H1 (cell line): ENCODE results near the gene NAALADL1. TPM values are rescaled to one million over a fixed set of nuclear protein-coding genes. Genes with fewer than 3 reads are reported as not detected.

ENCODE experiments used
- CTCF ChIA-PET: fragments of 300-600 bp; sonication (Branson Sonifier 250); formaldehyde crosslinking; loops from one replicate; lab custom pipeline; 2021; ENCODE audit not compliant: partially characterized antibody; lab: Charles Lee
- POLR2A ChIA-PET: fragments of 300-600 bp; sonication (Branson Sonifier 250); formaldehyde crosslinking; loops from one replicate; lab custom pipeline; 2021; ENCODE audit warnings: inconsistent platforms; ENCODE audit not compliant: partially characterized antibody; lab: Charles Lee
- DNase-seq, 2 experiments: peaks; one replicate each; pipeline versions ENCODE4 v3.0.0 to v3.0.0-alpha.2; 2010 to 2022; ENCODE audit warnings: low spot score in 2 of 2, low read depth in 1 of 2, mixed read lengths in 1 of 2
- FAIRE-seq: peaks from 2 replicates; lab custom pipeline; 2011; peaks lifted over from hg19 to GRCh38; lab: Jason Lieb, UNC
- H2AFZ ChIP-seq: 2 replicates; pipeline ENCODE4 v1.8.1; 2012; ENCODE audit warnings: low read length, inconsistent platforms
- H2AK5ac ChIP-seq: 2 replicates; pipeline ENCODE4 v1.6.1; 2013; ENCODE audit warnings: low read depth, low read length
- H2BK120ac ChIP-seq: replicated peaks from 2 replicates; pipeline ENCODE3; 2013; ENCODE audit warnings: low read depth, low read length, inconsistent platforms
- H2BK12ac ChIP-seq: 2 replicates; pipeline ENCODE4 v1.6.1; 2013; ENCODE audit warnings: low read depth, low read length
- H2BK15ac ChIP-seq: 2 replicates; pipeline ENCODE4 v1.6.1; 2013; ENCODE audit warnings: low read length
- H2BK20ac ChIP-seq: 2 replicates; pipeline ENCODE4 v1.6.1; 2013; ENCODE audit warnings: low read length
- H2BK5ac ChIP-seq: 2 replicates; pipeline ENCODE4 v1.6.1; 2013; ENCODE audit warnings: low read depth, low read length
- H3K14ac ChIP-seq: 2 replicates; pipeline ENCODE4 v1.6.1; 2013; ENCODE audit warnings: inconsistent platforms; ENCODE audit not compliant: insufficient read length
- H3K18ac ChIP-seq: 2 replicates; pipeline ENCODE4 v1.6.1; 2013; ENCODE audit warnings: low read length; ENCODE audit errors: extremely low read depth
- H3K23ac ChIP-seq: 2 replicates; pipeline ENCODE4 v1.6.1; 2013; ENCODE audit warnings: inconsistent platforms; ENCODE audit not compliant: insufficient read length
- H3K23me2 ChIP-seq: 2 replicates; pipeline ENCODE4 v1.6.1; 2013; ENCODE audit warnings: low read depth, low read length
- H3K27ac ChIP-seq: 2 replicates; pipeline ENCODE4 v1.6.1; 2011; ENCODE audit warnings: low read depth, low read length, inconsistent platforms
- H3K27me3 ChIP-seq, 4 experiments: replicated peaks in 1 of 4; 1 replicate in 1 of 4; 2 replicates in 3 of 4; pipeline versions ENCODE4 v1.6.1 to v1.8.1; 2011 to 2013; ENCODE audit warnings: low read length in 3 of 4, mild to moderate bottlenecking in 3 of 4, inconsistent platforms in 2 of 4, mixed read lengths in 2 of 4, moderate library complexity in 1 of 4; ENCODE audit not compliant: control insufficient read depth in 3 of 4, insufficient read depth in 3 of 4; ENCODE audit errors: extremely low read depth in 1 of 4
- H3K36me3 ChIP-seq, 4 experiments: 2 replicates each; pipeline versions ENCODE4 v1.6.1 to v1.8.1; 2011 to 2013; ENCODE audit warnings: mild to moderate bottlenecking in 4 of 4, low read length in 3 of 4, moderate library complexity in 2 of 4, control low read depth in 1 of 4, inconsistent platforms in 1 of 4; ENCODE audit not compliant: insufficient read depth in 4 of 4, control insufficient read depth in 2 of 4
- H3K4ac ChIP-seq: replicated peaks from 2 replicates; pipeline ENCODE3; 2013; ENCODE audit warnings: low read length, low read depth, mixed read lengths, inconsistent platforms; ENCODE audit not compliant: insufficient read length
- H3K4me1 ChIP-seq, 4 experiments: replicated peaks in 1 of 4; 1 replicate in 1 of 4; 2 replicates in 3 of 4; pipeline versions ENCODE4 v1.6.1 to v1.8.1; 2011 to 2013; ENCODE audit warnings: low read length in 3 of 4, inconsistent platforms in 2 of 4, mixed read lengths in 1 of 4; ENCODE audit not compliant: insufficient read depth in 4 of 4, control insufficient read depth in 3 of 4
- H3K4me2 ChIP-seq, 2 experiments: 2 replicates each; pipeline versions ENCODE4 v1.6.1 to v1.8.1; 2011 to 2013; ENCODE audit warnings: low read depth in 2 of 2, low read length in 2 of 2, control low read depth in 1 of 2, inconsistent platforms in 1 of 2, mild to moderate bottlenecking in 1 of 2; ENCODE audit not compliant: insufficient read depth in 1 of 2
- H3K4me3 ChIP-seq, 4 experiments: fragments of 200-600, 300-600 bp in 1 of 4; sonication (generic), shearing (Covaris generic), sonication (Bioruptor Twin) in 1 of 4; 2 replicates each; pipeline versions ENCODE4 v1.5.1 to v1.8.1; 2011 to 2016; ENCODE audit warnings: low read length in 4 of 4, low read depth in 3 of 4, control low read depth in 2 of 4, inconsistent platforms in 2 of 4, mild to moderate bottlenecking in 2 of 4, mixed read lengths in 1 of 4, moderate library complexity in 1 of 4; ENCODE audit not compliant: insufficient read depth in 2 of 4; ENCODE audit errors: extremely low read depth in 1 of 4
- H3K56ac ChIP-seq: replicated peaks from 2 replicates; pipeline ENCODE3; 2013; ENCODE audit warnings: low read depth, mild to moderate bottlenecking, mixed read lengths, low read length, inconsistent platforms; ENCODE audit not compliant: insufficient read length
- H3K79me1 ChIP-seq: 2 replicates; pipeline ENCODE4 v1.6.1; 2013; ENCODE audit warnings: low read depth, low read length, control low read depth
- H3K79me2 ChIP-seq, 2 experiments: 2 replicates each; pipeline versions ENCODE4 v1.6.1 to v1.8.1; 2012 to 2013; ENCODE audit warnings: low read length in 2 of 2, mild to moderate bottlenecking in 2 of 2, inconsistent platforms in 1 of 2; ENCODE audit not compliant: insufficient read depth in 2 of 2, control insufficient read depth in 1 of 2
- H3K9ac ChIP-seq, 4 experiments: replicated peaks in 1 of 4; 1 replicate in 1 of 4; 2 replicates in 3 of 4; pipeline versions ENCODE4 v1.6.1 to v1.8.1; 2011 to 2013; ENCODE audit warnings: low read depth in 3 of 4, low read length in 3 of 4, control low read depth in 2 of 4, mild to moderate bottlenecking in 2 of 4, moderate library complexity in 2 of 4, inconsistent platforms in 1 of 4; ENCODE audit errors: extremely low read depth in 1 of 4
- H3K9me3 ChIP-seq, 2 experiments: 2 replicates each; pipeline versions ENCODE4 v1.6.1 to v1.8.1; 2012 to 2013; ENCODE audit warnings: mild to moderate bottlenecking in 2 of 2, moderate library complexity in 2 of 2, control low read depth in 1 of 2, inconsistent platforms in 1 of 2, low read depth in 1 of 2, low read length in 1 of 2, mixed read lengths in 1 of 2; ENCODE audit not compliant: insufficient read depth in 2 of 2
- H4K20me1 ChIP-seq, 2 experiments: replicated peaks in 1 of 2; 2 replicates each; pipeline versions ENCODE3 to v1.8.1; 2011 to 2013; ENCODE audit warnings: inconsistent platforms in 2 of 2, low read length in 2 of 2, mild to moderate bottlenecking in 1 of 2; ENCODE audit not compliant: insufficient read depth in 2 of 2, control insufficient read depth in 1 of 2
- H4K5ac ChIP-seq: 2 replicates; pipeline ENCODE4 v1.6.1; 2013; ENCODE audit warnings: low read length, low read depth, mixed read lengths, inconsistent platforms; ENCODE audit not compliant: insufficient read length
- H4K8ac ChIP-seq: 2 replicates; pipeline ENCODE4 v1.8.0; 2013; ENCODE audit warnings: mild to moderate bottlenecking, moderate library complexity, low read length, inconsistent platforms; ENCODE audit not compliant: insufficient read depth; ENCODE audit errors: extremely low read depth
- H4K91ac ChIP-seq: replicated peaks from 2 replicates; pipeline ENCODE3; 2013; ENCODE audit warnings: low read length, mixed read lengths, inconsistent platforms; ENCODE audit not compliant: insufficient read length
- EP300 ChIP-seq, 2 experiments: IDR thresholded peaks; 1 replicate in 1 of 2; 2 replicates in 1 of 2; pipeline ENCODE4 v1.6.1; 2011 to 2012; ENCODE audit warnings: low read depth in 2 of 2, low read length in 2 of 2, mild to moderate bottlenecking in 2 of 2, borderline replicate concordance in 1 of 2, inconsistent platforms in 1 of 2, moderate library complexity in 1 of 2
- JUN ChIP-seq: IDR thresholded peaks from 2 replicates; pipeline ENCODE4 v1.6.1; 2011; ENCODE audit warnings: low read depth, mild to moderate bottlenecking, improper control_type of control experiment, low read length
- KDM1A ChIP-seq: fragments of 200-600, 300-600 bp; sonication (generic); IDR thresholded peaks from 2 replicates; pipeline ENCODE4 v1.7.1; 2016; ENCODE audit warnings: mild to moderate bottlenecking, low read length, borderline replicate concordance
- MAX ChIP-seq: IDR thresholded peaks from 2 replicates; pipeline ENCODE4 v1.6.1; 2012; ENCODE audit warnings: inconsistent platforms
- POLR2A ChIP-seq, 2 experiments: IDR thresholded peaks; 1 replicate in 1 of 2; 2 replicates in 1 of 2; pipeline ENCODE4 v1.6.1; 2011; ENCODE audit warnings: low read depth in 2 of 2, low read length in 2 of 2, mild to moderate bottlenecking in 2 of 2; ENCODE audit errors: control extremely low read depth in 1 of 2
- RAD21 ChIP-seq, 2 experiments: IDR thresholded peaks in 1 of 2; conservative IDR thresholded peaks in 1 of 2; 2 replicates each; pipeline ENCODE4 v1.6.1; 2011; ENCODE audit warnings: low read depth in 2 of 2, low read length in 2 of 2, improper control_type of control experiment in 1 of 2, inconsistent platforms in 1 of 2, mild to moderate bottlenecking in 1 of 2, moderate library complexity in 1 of 2
- RFX5 ChIP-seq: IDR thresholded peaks from 2 replicates; pipeline ENCODE4 v1.6.1; 2011; ENCODE audit warnings: low read depth, low read length, improper control_type of control experiment, borderline replicate concordance
- SAP30 ChIP-seq: fragments of 300-600 bp; sonication (generic); IDR thresholded peaks from 2 replicates; pipeline ENCODE4 v1.7.1; 2012; ENCODE audit warnings: low read length, moderate library complexity, mild to moderate bottlenecking, inconsistent platforms; ENCODE audit not compliant: insufficient read depth, insufficient replicate concordance
- SIN3A ChIP-seq, 2 experiments: IDR thresholded peaks in 1 of 2; conservative IDR thresholded peaks in 1 of 2; 2 replicates each; pipeline ENCODE4 v1.6.1; 2011 to 2012; ENCODE audit warnings: low read length in 2 of 2, improper control_type of control experiment in 1 of 2, low read depth in 1 of 2, mild to moderate bottlenecking in 1 of 2
- SIRT6 ChIP-seq: IDR thresholded peaks from one replicate; pipeline ENCODE4 v1.7.1; 2012; ENCODE audit warnings: low read length, inconsistent platforms
- SP4 ChIP-seq: IDR thresholded peaks from 2 replicates; pipeline ENCODE4 v1.6.1; 2012; ENCODE audit warnings: low read length, inconsistent platforms
- USF2 ChIP-seq: IDR thresholded peaks from 2 replicates; pipeline ENCODE4 v1.6.1; 2011; ENCODE audit warnings: low read length, improper control_type of control experiment
- WGBS, 2 experiments: shearing (Covaris generic) in 1 of 2; methylation state at CpG; one replicate each; pipeline versions ENCODE4 v1.1.6 to v1.1.7; 2013 to 2015; ENCODE audit warnings: low lambda C conversion rate in 2 of 2, mixed read lengths in 2 of 2, inconsistent platforms in 1 of 2, low coverage in 1 of 2, missing lambda C conversion rate in 1 of 2; ENCODE audit not compliant: insufficient replicate concordance in 2 of 2, insufficient coverage in 1 of 2, insufficient read length in 1 of 2; ENCODE audit errors: extremely low coverage in 1 of 2, missing lambda C conversion rate in 1 of 2; 5-methylcytosine and 5-hydroxymethylcytosine counted together
- polyA plus RNA-seq, 7 experiments: library from polyadenylated mRNA; depleted of rRNA in 3 of 7; stranded (reverse) in 5 of 7; unstranded in 2 of 7; fragments of >200 nt in 5 of 7; fragments of 200-250 nt in 2 of 7; gene quantifications; 1 replicate in 5 of 7; 2 replicates in 1 of 7; 4 replicates in 1 of 7; pipeline versions ENCODE4 v1.2.1 to v1.2.3, GENCODE V29; 2011 to 2013; ENCODE audit warnings: missing spikeins in 2 of 7, mixed read lengths in 2 of 7
- total RNA-seq: library from RNA; stranded (reverse); fragmentation: NEBNext Ultra II Directional; extraction: Animal tissue kit (Norgen Biotek cat#: 25700); gene quantifications from 2 replicates; pipeline ENCODE4 v1.2.1, GENCODE V29; 2021

The NAALADL1 gene
- total and polyA plus RNA-seq, 2 of the 8 experiments (the other 6 are each of a cell fraction or from before 2014, with no cell fraction given), result 7.5 to 9.9 TPM

DNA sequence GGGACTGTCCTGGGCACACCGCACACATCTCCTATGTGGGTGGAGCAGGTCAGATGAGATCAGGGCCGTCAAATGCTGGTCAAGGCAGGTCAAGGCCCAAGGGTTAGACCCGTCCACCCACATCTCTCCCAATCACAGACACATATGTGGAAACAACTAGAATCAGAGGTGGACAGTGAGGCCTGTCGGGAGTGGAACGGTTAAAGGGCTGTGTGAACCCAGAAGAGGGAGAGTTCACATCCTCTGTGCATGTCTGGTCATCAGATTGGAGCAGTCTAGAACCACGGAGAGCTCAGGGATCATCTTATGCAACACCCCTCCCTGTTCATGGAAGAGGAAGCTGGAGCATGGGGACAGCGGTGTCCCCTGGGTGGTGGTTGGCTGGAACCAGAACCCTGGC lies 38.5 kb downstream of the NAALADL1 start:
- Histone ChIP-seq H3K4me1 (no peaks in the 10 kb centered on the region), H3K9ac (no peak overlapping the region), H3K23me2 (no peaks in the 10 kb centered on the region), H4K91ac (no peak overlapping the region), H3K4me3 (no peak overlapping the region), H2AK5ac (no peak overlapping the region), H2BK120ac (no peak overlapping the region), H4K5ac (no peak overlapping the region), H4K20me1 (peaks cover 3 to 8% of the 10 kb centered on the region in 2 experiments), H3K9me3 (no peaks in the 10 kb centered on the region), H3K79me2 (peaks cover 0 to 10% of the 10 kb centered on the region in 2 experiments; a peak in 1 of 4 replicates), H3K23ac (no peak overlapping the region), H3K27ac (no peak overlapping the region), H3K4ac (no peak overlapping the region), H3K56ac (no peak overlapping the region), H3K4me2 (no peak overlapping the region), H4K8ac (no peak overlapping the region), H2BK12ac (no peak overlapping the region), H3K18ac (no peak overlapping the region), H2BK20ac (no peak overlapping the region), H2BK5ac (no peak overlapping the region), H3K27me3 (no peaks in the 10 kb centered on the region), H2BK15ac (no peak overlapping the region), H3K79me1 (no peaks in the 10 kb centered on the region), H2AFZ (no peak overlapping the region), H3K14ac (no peak overlapping the region), H3K36me3 (peaks cover 3 to 28% (median 18%) of the 10 kb centered on the region in 4 experiments; a peak in 6 of 8 replicates)
- ChIA-PET POLR2A (no interaction called here), CTCF (interaction anchor here (2.1 kb wide), 1 partner anchor 172 kb away, joined by 4 read pairs; no protein-coding TSS in a partner anchor)
- no peak for DNase-seq
- FAIRE-seq, result no peak
- 97% methylated on average over 7 of the region's 7 CpGs; no CpG with 5 or more reads in 1 of the 2 experiments for WGBS, 2 experiments
- TF ChIP-seq MAX (no peak), KDM1A (no peak), JUN (no peak), SP4 (no peak), SIN3A (conservative IDR thresholded peaks at IDR 0.05 in 1 of 2, IDR thresholded peaks at IDR 0.05 in 1 of 2; ENCODE audit: low read depth in 1 of 2, low read length in 2 of 2) (no peak), SIRT6 (no peak), POLR2A (IDR thresholded peaks at IDR 0.05; ENCODE audit: control extremely low read depth in 1 of 2, low read depth in 2 of 2, low read length in 2 of 2) (no peak), EP300 (IDR thresholded peaks at IDR 0.05; ENCODE audit: borderline replicate concordance in 1 of 2, low read depth in 2 of 2, low read length in 2 of 2) (no peak), RAD21 (IDR thresholded peaks at IDR 0.05 in 1 of 2, conservative IDR thresholded peaks at IDR 0.05 in 1 of 2; ENCODE audit: low read depth in 2 of 2, low read length in 2 of 2) (no peak), RFX5 (no peak), SAP30 (no peak), USF2 (no peak)
